DMS114 treated with DMSO at 0.1 percent for 48 hours (cell line): Measurements from ENCODE around the gene FAM83G.

Experiments used
- DNase-seq: peaks from one replicate; lab custom pipeline; 2025; ENCODE audit not compliant: unreplicated experiment; lab: John Stamatoyannopoulos, UW

FAM83G gene

DNA sequence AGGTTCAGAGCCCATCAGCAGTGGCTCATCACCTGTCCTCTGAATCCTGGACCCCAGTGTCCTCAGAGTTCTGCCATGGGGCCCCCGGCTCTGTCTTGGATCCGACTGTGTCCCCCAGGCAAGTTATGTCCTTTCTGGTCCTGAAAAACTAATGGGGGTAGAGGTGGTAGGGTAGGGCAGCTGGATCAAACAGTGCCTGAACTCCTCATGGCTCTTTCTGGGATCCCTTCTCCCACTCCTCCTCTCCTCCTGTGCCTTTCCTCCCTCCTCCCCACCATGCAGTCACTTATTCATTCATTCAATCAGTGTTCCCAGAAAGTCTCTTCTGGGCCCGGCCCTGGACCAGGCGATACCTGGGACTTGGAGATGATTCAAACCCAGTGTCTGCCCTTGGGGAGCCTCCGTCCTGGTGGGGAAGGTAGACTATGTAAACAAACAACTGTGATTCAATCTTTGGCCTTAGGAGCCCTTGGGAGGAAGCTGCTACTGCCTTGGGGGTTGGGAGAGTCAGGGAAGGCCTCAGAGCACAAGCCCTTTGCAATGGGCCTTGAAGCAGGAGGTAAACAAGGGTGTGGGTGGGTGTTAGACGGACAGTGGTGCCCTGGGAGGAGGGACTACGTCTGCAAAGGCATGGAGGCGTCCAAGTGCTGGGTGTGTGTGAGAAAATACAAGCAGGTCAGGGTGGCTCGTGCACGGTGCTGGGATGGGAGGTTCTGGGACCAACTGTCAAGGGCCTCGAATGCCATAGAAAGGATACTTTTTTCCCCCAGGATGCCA lies 6.4 kb upstream of the FAM83G start:
- DNase-seq: no peak

DNA sequence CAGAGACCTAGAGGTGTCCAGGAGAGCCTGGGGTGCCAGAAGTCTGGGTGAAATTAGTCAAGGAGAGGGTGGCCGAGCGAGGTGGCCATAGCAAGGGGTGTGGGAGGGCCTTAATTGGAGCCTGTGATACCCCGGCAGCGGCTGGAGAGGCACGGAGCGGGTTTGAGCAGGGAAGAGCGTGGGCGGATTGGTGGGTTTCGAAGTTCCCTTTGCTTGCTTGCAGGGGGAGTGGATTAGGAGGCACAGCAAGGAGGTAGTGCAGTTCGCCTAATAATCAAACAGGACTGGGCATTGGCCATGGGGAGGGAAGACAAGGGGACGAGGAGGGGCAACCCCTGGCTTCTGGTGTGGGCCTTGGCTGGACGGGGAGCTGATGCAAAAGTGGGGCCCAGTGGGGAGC lies 5.4 kb upstream of the FAM83G start:
- no peak for DNase-seq

DNA sequence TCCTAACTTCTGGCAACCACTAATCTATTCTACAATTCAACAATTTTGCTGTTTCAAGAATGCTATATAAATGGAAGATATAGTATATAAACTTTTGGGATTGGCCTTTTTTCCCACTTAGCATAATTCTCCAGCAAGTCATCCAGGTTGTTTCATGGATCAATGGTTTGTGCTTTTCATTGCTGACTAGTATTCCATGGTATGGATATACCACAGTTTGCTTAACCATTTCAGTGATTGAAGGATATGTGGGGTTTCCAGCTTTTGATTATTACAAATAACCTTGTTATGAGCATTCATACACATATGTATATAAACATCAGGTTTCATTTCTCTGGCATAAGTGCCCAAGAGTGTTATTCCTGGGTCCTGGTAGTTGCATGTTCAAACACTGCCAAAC lies 2.1 kb upstream of the FAM83G start:
- DNase-seq: no peak

DNA sequence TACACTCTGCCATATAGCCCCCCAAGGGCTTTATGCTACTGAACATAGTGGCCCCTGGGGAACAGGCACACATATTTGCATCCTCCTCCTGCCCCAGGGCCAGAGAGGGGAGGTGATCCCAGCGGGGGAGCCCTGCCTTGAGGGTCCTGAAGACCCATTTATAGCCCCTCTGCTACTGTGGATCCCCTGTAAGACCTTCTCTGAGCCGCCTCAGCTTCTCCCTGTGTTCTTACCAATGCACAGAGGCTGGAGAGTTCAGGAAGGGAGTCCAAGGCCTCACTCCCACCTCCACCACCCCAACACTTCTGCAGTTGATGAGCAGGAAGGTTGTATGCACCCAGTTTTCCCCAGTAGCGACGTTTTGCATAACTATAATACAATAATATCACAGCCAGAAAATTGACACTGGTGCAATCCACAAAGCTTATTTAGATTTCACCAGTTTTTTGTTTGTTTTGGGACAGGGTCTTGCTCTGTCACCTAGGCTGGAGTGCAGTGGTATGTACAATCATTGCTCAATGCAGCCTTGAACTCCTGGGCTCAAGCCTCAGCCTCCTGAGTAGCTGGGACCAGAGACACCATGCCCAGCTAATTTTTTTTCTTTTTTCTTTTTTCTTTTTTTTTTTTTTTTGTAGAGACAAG lies 1.3 kb upstream of the FAM83G start:
- DNase-seq: no peak

DNA sequence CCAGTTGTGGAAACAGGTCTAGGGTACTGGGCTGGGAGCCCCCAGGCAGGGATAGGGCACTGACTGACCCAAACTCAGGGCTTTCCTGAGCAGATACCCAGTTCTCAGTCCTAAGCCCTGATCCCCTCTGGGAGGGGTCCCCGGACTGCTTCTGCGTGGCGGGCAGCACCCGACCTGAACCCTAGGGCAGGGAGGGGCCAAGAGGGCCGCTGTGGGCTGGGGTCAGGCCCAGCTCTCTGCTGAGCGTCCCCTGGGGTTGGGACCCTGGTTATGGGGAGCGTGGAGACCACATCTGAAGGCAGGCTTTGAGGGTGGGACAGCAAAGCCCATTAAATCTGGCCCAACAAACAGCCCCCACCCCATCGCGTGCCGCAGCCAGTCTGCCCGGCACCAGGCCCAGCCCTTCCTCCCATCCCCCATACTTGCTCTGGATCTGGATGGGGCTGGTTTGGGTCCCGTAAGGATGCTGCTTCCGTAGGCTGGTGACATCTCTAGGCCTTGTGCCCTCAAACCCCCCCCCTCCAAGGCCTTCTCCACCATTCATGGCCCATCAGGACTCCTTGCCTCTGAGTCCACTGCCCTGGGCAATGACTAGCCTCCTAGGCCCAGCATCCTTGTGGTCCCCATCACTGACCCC lies 691 bp upstream of the FAM83G start:
- no peak for DNase-seq

DNA sequence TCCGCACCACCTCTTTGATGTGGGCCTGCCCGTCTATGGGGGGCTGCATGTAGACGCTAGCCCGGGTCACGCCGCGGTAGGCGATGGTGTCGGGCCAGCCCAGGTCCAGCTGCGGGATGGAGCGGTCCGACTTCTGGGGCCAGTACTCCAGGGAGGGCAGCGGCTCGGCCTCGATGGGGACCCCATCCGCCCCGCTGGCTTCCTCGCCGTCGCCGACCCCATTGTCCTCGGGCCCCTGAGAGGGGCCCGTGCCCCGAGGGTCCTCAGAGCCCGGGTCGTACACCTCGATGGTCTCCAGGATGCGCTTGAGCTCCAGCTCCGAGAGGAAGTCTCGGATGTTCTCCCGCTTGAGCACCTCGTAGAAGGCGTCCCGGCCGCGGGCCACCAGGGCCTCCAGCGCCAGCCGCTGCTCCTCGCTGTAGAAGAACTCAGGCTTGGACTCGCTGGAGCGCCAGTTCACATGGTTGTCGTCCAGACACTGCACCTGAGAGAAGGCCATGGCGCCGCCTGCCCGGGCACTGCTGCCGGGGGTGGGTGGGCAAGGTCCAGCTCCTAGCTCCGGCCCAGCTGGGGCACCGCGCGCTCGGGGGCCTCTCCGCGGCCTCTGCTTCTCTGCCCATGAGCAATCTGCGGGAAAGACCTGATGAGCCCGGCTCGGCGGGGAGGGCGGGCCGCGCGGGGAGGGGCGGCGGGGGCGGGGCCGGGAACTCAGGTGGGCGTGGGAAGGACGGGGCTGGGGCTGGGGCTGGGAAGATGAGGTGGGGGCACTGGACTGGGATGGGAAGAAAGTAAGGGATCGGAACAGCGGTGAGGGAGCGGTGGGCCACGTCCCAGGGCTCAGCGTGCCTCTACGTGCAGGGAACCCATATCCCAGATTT lies 782 bp downstream of the FAM83G start:
- no peak for DNase-seq

DNA sequence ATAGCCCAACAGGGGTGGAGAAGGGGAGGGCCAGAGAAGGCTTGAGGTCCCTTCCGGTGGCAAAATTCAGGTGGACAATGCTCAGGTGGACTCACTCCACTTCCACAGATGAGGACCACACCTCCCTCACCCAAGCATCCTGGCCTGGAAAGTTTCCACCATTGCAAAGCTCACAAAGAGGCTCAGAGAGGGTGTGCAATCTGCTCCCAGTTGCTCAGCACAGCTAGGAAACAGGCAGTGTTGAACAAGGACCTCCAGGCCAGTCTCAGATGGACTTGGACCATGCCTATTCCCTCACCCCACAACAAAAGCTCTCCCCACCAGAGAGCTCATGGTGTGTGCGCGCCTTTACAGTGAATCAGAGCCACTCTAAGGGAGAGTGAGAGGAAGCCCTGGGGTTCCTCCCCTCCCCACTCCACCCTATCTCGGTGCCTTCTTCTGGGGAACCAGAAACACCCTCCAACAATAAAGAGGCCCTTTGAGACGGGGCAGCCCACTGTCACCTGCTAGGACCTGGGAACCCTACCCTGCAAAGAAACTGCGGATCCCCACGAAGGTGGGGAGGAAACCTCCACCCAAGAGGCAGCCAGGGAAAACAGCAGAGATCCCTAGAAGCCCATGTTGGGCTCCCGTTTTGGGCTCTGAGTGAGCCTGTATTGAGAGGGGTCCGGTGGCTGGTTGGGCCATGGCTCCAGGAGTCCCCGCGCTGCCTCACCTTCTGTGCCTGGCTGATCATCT lies 1.6 kb downstream of the FAM83G start:
- no peak for DNase-seq

DNA sequence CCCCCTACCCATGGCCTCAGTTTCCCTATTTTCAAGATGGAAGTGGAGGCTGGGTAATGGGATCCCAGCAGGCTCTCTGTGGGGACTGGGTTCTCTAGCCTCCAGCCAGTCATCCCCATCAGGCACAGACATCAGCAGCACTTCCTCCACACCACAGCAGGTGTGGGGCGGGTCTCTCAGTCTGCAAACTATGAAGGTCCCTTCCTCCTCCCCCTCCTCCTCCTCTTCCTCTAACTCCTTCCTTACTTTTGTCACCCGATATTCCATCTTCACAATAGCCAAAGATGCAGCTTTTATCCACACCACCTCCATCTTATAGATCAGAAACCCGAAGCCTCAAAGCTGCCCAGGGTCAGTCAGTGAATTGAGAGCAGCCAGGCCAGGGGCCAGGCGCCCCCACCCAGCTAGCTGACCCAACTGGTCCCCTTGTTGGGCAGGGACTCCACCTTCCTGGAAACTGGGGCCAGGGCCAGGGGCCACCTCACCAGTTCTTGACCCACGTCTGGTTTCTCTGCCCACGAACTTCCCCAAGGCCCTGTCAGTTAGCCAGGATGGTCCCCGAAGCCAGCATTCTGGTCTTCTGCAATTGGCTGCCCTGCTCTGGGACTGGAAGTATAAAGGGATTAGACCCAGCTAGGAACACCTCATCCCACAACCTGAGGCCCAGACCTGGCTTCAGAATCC lies 2.5 kb downstream of the FAM83G start:
- no peak for DNase-seq

DNA sequence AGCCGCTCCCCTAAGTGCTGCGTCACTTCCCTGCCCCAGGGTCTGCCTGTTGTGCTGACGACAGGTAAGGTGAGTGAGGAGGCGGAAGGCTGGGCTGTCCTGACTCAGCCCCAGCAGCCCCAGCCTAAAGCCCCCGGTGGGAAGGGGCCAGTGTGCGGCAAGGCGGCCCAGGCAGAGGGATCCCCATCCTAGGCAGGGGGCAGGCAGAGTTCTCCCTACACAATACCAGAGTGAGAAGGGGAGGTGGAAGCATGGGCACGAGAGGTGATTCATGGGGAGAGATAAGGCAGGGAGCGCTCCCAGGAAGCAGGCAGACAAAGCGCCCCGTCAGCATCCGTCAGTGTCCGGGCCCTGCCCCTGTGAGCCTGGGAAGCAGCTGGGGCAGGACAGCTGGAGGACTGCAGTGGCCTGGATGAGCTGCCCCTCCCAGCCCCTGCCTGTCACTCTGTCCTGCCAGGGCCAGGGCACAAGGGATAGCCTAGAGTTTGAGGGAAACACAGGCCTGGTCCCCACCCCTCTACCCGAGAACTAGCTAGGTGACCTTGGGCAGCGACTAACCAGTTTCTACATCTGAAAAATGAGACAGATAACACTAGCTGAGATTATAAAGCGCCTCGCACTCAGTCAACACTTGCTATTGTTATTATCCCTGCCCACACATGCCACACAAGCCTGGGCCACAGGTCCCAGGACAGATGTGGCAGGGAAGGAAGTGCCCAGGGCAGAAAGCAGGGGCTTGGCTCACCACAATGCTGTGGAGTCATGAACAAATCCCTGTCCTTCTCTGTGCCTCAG lies 3.8 kb downstream of the FAM83G start:
- DNase-seq: no peak

DNA sequence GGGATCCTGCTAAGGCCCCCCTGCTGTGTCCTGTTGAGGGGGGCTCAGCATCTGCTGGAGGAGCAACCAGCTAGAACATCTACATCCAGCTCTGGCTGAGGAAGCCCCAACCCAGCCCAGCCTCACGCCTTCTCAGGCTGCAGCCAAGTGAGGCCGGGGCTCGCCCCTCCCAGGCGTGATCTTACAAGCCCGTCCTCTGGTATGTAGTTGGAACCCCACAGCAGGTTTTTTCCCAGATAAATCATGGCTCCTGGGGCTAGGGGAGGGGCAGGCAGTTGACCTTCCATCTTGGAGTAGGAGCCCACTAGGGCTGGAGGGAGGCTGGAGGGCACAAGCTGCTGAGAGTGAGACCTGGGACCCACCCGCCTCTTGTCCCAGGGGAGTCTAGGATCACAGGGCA lies 4.7 kb downstream of the FAM83G start:
- no peak for DNase-seq

DNA sequence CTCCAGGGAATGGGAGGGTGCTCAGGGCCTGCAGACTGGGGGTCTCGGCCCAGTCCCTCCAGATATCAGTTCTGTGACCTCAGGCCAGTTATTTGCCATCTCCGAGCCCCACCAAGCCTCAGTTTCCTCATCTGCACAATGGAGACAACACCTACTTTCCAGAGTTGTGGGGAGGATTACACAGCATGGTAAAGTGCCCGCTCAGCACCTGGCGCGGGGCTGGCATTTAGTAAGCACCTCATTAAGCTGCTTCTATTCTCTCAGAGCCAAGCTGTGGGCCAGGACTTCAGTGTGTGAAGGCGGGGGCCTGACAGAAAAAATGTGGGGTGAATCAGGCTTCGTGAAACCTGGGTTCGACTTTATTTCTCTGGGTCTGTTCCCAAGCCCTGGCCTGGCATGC lies 5.2 kb downstream of the FAM83G start:
- DNase-seq: no peak

DNA sequence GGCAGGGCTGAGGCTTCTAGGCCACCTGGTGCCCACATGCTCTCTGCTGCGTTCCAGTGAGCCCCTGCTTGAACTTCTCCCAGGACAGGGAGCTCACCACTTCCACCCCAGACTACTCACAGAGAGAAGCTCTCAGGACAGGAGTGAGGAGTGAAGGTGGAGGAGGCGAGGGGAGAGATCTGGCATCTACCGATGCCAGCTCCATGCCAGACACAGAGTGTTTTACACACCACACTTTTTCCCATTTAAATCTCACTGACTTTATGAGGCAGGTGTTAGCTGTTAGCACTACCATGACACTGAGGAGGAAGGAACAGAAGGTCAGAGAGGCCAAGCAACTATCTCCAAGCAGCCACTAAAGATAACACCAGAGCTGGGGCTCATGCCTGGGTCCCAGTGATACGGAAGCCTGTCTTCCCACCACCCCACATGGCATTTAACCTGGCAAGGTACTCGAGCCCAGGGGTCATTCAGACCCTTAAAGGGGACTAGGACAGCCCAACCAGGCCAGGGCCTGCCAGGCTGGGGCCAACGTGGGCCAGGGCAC lies 6.8 kb downstream of the FAM83G start:
- DNase-seq: no peak

DNA sequence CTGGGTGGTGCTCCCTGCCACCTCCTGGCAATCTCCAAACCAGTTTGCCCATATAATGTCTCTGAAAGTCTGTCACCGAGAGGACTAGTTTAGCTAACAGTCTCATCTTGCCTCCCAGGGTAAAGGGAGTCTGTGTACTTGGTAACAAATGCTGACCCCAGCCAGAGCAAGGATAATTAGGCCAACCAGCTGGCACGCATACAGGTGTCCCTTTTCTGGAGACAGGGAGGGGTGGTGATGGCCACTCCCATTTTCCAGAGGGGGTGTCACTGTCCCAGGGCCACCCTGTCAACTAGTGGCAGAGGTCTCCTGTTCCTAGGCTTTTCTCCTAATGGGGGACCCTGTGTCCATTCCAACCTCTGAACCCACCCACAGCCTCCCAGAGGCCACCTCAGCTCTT lies 8.1 kb downstream of the FAM83G start:
- no peak for DNase-seq

DNA sequence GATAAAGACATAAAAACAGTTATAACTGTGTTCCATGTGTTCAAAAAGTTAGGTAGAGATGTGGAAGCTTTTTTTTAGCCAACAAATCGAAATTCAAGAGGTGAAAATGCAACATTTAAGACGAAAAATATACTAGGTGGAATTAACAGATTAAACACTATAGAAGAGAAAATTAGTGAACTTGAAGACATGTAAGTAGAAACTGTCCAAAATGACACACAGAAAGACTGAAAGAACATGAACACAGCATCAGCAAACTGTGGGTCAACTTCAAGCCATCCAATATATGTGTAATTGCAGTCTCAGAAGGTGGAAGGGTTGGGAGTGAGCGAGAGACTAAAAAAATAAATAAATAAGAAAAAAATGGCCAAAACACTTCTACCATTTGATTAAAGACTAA lies 9.3 kb downstream of the FAM83G start:
- no peak for DNase-seq

DNA sequence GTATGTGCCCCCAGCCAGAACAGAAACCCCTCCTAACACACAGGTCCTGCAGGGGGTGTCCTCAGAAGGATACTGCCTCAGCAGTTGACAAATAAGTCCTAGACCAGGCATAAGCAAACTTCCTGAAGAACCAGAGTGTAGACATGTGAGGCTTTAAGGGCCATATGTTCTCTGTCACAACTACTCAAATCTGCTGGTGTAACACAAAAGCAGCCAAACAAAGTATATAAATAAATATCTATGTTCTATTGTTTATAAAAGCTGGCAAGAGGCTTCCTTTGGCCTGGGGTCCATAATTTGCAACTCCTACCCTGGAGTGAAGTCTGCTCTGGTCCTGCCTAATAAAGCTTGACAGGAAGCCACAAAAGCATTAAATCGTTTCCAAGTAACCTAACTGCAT lies 9.9 kb downstream of the FAM83G start:
- no peak for DNase-seq

DNA sequence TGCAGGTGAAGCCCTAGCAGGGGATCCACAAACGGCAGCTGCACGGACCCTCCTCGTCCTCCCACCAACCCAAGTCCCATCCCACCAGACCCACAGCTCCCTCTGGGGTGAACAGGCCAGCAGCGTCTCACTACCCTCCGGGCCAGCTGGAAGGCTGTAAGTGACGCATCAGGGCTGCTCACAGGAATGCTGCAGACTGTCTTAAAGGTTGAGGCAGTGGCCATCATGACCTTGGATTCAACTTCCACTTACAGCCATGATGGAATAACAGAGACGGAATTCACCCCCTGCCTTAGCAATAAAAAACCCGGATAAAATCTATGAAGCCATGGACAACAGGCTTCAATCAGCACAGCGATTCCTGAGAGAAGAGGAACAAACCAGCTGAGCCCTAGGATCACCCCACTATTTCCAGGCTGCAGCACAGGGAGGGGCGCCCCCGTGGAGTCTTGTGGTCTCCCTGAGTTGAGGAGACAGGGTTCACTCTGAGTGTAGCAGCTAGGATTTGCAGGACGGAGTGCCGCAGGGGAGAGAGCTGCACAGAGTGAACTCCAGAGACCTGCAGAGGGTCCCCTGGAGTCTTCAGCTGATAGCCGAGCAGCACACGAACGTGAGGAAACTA lies 10.5 kb downstream of the FAM83G start:
- no peak for DNase-seq

DNA sequence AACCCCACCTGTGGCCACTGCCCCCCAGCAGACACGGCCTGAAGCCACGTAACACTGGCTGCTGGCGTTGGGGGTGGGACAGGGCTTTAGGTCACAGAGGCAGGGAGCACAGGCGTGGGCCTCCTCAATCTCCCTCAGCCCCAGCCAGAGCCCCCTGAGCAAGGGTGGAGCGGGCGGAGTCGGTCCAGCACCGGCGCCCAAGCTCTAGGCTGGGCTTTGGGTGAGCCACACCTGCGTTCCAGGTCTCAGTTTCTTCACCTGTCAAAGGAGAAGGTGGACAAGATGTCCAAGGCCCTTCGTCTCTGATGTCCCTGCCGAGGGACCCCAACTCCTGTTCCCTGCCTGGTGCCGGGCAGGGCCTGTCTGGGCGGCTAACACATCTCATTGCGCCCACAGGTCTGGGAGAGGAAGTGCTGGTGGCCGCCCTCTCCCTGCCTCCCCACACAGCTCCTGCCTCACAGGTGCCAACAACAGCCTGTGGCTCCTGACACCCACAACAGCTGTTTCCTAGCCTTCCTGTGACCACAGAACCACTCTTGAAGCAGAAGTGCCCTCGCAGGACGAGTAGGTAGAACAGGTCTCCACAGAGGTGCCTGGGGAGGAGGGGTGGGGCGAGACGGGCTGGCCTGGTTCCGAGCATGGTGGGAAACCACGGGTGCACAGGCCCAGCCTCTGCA lies 12.0 kb downstream of the FAM83G start:
- no peak for DNase-seq
